DMS 273 treated with DMSO at 0.1 percent for 48 hours (cell line): ENCODE measurements around the gene RYR3.
"Not testable (repeated sequence)": the region's sequence is repeated elsewhere in the genome, so short reads cannot be mapped to it uniquely, and the experiment has no call there.

Experiments used
- DNase-seq: peaks from one replicate; lab custom pipeline; 2025; lab: John Stamatoyannopoulos, UW

The RYR3 gene

DNA sequence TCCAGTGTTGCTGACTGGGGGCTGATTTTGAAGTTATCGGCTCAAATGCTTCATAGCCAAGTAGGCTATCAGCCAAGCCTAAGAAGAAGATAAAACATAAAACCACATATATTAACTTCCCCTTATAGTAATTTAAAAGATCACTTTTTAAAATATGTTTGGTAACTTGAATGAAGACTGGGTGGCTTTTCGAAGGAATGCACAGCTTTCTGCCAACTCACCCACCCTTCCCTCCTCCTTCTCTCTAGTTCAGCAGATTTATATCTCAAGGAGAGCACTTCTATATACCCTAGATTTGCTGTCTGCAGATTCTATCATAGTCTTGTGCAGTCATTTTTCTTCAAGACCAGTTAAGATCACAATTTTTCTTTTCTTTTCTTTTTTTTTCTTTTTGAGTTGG, 468.1 kb downstream of the RYR3 start:
- no peak for DNase-seq

DNA sequence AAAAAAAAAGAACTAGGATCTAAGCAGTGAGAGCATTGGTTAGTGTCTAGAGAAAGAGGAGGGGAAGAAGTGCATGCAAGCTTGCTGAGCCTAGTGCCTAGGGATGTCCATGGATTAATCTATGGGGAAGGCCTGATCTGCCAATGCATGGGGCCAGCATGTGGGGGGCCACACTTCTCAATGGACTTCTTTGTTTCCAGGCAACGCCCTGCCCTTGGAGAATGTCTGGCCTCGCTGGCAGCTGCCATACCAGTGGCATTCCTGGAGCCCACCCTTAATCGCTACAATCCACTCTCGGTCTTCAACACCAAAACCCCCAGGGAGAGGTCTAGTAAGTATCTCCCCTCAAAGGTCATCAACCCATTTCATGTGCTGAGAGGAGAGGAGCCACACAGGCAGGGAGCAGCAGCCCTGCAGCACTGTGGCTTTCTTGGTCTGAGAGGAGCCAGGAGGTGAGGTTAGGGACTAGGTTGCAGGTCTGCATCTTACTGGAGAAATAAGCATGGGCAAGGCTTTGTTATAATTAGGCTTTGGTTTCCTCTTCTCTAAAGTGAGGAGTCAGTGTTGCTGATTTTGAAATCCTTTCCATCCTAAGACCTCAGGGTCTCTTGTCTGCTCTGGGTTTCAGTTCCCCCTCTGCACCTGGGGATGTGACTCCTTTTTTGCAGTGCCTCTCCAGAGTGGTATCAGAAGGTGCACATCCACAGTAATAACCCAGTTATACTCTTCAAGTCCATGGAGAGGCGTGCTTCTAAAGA, 469.4 kb downstream of the RYR3 start:
- DNase-seq: no peak

DNA sequence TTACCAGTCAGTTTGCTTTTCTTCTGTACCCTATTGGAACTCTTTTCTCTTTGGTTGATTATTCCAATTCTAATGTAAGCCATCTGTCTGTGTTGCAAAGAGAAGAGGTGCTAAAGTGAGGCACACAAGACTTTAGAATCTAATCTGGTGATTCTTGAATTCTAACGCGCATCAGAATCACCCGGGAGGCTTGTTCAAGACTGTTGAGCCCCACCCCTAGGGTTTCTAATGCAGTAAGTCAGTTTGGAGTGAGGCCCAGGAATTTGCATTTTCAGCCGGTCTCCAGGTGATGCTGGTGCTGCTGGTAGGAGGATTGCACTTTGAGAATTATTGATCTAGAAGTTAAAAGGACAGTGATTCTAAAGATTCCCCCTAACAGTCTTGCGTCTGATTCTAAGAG, 472.2 kb downstream of the RYR3 start:
- DNase-seq: no peak

DNA sequence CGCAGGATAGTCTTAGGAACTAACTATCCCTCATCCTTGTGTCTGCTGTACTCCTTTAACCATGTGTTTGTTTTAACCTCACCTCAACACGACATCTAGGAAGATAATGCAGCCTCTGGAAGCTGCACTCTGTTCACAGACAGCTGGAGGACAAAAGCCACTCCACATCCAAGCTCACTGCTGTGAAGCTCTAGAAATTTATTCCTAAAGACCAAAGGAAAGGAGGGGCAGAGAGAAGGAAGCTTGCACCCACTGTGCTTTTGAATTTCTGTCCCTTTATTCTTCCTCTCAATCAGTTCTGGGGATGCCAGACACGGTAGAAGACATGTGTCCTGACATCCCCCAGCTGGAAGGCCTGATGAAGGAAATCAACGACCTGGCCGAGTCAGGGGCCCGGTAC, 474.6 kb downstream of the RYR3 start:
- no peak for DNase-seq

DNA sequence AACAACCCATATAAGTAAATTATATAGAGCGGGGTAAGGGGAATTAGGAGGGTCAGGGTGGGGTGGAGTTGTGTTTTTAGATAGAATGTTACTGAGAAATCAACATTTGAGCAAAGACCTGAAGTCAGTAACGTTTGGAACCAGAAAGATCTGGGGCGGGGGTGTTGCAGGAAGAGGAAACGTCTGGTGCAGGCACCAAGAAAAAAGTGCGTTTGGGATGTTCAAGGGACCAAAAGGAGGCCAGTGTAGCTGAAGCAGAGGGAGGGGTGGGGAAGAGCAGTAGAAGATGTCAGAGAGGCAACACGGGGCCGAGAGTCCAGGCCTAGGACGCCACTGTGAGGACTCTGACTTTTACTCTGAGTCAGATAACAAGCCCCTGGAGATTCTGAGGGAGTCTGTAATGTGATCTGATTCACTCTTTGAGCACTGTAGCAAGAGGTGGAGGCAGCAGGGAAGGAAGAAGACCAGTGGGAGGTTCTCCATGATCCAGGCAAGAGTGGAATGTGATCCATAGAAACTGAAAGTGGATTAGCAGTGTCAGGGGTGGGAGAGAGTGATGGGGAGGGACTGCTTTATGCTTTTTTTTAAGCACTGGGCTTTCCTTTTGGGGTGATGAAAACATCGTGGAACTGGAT, 478.3 kb downstream of the RYR3 start:
- no peak for DNase-seq

DNA sequence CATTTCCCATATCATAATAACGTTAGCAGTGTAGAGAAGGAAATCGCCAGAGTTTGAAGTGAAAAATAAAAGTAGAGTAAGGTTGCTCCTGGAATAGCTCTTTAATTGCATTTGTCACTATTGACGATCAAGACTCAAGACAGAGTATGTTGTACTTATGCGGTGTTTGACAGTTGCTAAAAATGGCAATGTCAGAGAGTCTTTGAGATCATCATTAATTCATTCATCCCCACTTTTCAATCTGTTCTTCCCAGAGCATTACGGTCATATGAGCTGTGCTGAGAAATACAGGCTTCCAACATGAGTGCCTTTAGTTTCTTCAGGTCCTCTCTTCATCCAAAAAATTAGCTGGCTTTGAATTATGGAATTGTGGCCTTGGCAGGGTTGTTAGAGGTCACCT, 483.7 kb downstream of the RYR3 start:
- DNase-seq: no peak

DNA sequence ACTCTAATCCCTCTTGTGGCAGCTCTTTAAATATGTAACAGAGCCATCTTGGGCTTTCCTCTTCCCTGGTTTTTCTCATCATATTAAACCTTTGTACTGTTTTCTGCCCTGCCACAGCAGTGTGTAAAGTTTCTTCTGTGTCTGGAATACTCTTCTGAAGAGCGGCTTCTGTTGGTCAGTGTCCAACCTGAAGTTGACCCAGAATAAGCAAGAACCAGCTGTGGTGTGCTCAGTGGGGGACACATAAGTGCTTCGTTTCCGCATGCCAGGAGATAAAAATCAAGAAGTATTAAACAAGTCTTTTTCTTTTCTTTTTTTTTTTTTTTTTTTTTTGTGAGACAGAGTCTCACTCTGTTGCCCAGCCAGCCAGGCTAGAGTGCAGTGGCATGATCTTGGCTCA, 484.3 kb downstream of the RYR3 start:
- no peak for DNase-seq

DNA sequence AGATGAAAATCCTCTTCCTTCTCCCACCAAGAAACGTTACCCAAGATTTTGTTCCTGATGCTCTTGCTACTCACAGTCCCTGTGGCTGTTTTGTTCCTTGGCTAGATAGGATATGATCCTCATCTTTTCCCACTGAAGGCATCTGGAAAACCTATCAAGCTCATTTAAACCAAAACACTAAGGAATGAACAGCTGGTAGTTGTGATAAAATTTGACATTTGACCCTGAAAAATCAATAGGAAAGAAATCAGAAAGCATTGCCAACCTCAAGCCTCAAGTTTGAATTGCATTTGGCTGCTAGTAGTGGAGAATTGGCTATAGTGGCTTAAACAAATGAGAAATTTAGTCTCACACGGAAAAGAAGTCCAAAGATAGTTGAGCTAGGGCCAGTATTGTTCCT, 486.9 kb downstream of the RYR3 start:
- no peak for DNase-seq

DNA sequence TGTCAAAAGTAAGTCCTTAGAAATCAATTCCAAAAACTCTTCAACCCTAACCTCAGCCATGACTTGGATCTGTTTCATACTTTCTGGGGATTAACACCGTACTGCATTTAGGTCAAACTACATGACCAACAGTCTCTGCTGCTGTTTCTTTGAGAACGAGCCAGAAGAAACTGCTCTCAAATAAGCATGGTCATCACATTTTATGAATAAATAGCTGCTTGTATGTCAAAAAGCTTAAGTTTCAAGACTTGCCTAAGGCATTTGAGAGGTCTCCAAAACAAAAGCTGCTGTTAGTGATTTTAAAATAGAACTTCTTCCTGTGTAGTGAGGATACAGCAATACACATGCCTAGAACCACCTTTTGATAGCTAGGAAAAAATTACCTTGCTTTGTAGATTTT, 491.2 kb downstream of the RYR3 start:
- DNase-seq: no peak

DNA sequence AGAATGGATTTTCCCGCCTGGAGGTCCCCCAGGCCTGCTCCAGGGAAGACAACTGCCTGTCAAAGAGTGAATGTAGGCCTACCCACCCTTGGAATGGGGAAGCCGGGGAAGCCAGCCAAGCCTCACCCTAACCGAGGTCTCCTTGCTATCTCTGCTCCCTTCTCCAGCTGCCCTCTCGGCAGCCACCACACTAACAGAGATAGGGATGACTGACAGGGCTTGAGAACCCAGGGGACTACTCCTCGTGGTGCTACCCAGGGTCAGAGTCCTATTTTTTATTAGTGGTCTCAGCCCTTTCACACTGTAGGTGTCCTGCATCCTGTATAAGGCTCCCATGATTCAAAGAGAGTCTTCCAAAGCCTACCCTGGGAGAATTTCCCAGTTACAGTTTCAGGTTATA, 496.9 kb downstream of the RYR3 start:
- DNase-seq: no peak

DNA sequence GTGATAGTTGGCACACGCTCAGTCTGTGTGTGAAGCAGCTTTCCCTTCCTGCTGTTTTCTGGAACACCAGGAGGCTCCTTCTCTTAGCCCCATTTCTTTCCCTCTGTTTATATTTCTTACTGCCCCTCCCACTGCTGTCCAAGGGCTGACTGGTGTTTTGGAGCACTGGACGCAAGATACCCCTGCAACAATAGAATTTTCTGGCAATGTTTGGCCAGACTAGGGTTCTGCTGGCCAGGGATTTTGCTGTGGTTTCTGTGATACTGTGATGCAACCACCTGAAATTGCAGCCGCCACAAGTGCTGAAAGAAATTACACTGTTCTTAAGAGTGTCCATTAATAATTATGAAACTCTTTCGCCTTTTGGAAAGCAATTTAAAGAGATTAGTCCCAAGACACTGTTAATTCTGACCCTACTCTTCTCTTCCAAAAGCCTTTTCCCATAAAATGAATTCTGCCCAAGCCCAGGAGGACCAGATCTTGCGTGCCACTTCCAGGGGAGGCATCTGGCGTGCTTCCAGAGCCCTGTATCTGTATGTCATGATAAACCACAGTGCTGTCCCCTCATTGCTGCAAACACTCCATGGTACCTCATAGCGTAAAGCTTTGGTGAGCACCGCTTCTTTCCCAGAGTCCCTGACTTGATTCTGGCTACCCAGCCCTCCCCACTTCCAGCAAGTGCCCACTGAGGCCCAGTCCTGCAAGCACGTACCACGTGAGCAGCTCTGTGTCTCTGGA, 498.1 kb downstream of the RYR3 start:
- no peak for DNase-seq

DNA sequence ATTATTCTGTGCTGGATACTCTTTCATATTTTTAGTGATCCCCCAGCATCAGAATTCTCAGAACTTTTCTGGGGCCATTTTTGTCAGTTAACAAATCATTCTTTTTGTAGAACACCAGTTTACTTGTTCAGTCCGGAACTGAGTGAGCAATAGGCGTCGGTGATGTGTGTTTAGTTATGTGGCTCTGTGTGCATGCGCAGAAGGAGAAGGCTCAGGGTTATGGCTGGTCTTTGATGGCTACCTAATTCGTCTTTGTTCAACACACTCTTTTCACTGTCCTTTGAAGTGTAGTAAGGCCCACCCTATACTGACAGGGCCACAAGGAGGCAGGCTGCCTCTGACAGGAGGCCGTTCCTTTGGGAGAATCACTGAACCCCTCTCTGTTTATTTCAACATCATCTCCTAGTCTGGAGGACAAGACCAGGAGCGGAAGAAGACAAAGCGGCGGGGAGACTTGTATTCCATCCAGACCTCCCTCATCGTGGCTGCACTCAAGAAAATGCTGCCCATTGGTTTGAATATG, 499.4 kb downstream of the RYR3 start:
- DNase-seq: no peak

DNA sequence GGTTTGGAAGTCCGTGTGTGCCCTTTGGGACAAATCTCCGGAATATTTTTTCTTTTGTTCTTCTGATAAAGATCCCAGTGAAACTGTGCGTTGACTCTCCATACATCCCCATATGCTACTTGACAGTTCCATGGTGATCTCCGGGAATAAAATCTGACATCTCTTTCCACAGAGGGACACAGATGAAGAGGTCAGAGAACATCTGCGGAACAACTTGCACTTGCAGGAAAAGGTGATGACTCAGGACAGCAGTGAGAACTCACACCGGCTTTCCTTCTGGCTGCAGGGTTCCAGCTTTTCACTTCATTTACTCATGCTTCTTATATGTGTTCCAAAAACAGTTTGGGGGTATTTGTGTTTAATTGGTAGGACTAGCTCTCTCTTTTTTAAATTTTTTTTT, 500.0 kb downstream of the RYR3 start:
- no peak for DNase-seq

DNA sequence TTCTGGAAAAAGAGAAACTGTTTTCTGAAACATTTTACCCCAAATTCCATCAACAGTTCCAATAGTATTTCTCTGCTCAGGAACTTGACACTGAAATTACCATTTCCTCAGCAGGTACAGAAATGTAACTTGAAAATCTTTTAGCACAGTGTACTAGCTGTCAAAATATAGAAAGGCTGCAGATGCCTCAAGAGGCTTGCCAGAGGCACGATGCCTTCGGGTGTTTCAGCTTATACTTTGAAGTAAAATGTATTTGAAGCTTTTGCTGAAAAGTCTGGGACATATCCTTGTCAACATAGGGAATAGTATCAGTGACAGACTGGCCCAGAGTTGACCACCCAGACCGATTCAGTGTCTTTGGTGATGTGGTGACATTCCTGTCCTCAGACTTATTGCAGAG, 503.1 kb downstream of the RYR3 start:
- DNase-seq: no peak

DNA sequence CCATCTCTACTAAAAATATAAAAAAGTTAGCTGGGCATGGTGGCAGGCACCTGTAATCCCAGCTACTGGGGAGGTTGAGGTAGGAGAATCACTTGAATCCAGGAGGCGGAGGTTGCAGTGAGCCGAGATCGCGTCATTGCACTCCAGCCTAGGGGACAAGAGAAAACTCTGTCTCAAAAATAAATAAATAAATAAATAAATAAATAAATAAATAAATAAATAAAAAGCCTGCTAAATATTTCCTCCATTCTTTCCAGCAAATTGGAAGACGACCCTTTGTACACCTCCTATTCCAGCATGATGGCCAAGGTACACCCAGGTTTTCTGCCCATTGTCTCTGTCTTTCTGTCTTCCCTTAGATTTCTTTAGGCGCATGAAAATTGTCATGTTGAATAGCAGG, 508.7 kb downstream of the RYR3 start:
- not testable (repeated sequence) for DNase-seq

DNA sequence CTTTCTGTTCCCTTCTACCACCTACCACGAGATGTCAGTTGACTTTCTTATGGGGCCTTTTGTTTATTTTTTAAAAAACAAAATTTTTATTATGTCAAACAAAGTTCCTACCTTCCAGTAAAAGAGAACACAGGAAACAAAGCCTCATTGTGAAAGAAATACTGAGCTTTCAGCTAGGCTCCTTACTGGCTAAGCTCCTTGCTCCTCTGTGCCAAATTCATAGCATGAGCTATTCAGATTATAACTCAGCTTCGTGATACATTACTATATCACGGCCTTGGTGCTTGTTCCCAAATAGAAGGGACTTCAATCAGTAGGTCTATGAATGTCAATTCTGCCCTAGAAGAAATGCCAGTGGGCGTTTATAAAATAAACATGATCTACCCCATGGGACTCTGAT, 511.7 kb downstream of the RYR3 start:
- DNase-seq: no peak

DNA sequence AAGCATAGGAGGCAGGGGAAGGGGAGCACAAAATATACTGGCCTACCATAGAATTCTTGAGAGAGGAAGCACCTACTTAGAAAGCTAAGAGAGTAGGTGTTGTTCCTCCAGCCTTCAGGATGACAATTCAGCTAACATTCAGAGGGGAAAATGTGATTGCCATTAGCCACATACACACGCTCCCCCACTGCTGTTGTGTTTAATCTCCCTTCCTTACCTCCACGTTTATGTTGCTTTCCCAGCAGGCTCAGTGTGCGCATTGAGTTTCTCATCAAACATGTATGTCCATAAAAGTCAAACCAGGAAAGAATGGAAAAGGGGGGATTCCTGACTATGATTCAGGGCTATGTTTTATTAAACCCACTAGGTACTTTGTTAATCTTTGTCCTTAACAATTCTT, 512.4 kb downstream of the RYR3 start:
- no peak for DNase-seq

DNA sequence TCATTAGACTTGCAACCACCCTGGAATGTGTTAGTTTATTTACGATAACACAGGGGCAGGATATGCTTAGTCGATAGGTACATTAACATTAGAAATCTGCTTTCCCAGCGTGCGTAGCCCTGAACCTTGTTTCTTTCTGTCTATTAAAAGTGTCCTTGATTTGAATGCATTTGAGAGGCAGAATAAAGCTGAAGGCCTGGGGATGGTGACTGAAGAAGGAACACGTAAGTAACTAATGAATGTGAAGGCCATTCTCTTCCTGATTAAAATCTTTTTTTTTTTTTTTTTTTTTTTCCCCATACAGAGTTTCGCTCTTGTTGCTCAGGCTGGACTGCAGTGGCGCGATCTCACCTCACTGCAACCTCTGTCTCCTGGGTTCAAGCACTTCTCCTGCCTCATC, 514.7 kb downstream of the RYR3 start:
- DNase-seq: no peak

DNA sequence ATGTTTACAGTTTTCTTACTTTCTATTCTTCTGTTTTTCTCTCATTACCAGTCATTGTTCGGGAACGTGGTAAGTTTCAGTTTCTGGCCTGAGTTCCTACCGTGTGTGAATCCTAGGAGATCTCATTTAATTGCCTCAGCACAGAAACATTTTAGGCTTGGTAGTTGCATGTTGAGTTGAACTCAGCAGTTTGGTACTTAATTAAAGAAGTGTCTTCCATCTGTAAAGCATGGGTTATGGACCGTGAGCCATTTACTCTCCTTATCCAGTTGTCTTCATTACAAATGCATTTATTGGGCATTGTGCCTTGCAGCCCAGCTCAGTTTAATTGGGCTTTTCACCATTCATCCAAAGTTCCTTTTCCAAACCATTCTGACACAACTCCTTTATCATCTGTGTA, 515.4 kb downstream of the RYR3 start:
- no peak for DNase-seq

DNA sequence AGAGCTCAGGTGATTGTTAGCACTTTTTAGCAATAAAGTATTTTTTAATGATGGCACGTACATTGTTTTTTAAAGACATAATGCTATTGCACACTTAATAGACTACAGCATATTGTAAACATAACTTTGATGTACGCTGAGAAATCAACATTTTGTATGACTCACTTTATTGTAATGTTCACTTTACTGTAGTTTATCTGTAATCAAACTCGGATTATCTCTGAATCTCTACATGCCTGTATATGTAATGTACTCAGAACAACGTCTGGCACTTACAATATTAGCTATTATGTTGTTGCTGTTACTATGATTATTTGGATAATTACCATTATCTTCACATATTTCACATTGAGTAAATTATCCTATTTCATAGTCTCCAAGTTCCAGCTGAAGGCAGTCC, 519.6 kb downstream of the RYR3 start:
- DNase-seq: no peak

DNA sequence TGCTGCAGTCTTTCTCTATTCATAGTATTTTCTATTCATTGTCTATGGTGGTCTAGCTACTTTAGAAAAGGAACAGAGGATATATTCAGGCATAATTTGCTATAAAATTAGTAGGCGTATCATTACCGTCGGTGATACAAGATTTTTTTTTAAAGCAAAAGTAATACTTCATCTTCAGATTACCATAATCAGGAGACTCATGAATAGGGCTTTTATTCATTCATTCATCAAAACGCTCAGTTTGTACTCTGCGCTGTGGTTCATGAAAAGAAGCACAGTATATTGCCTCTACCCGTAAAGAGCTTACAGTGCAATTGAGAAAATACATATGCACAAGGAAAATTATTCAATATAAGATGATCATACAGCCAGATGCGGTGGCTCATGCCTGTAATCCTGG, 520.9 kb downstream of the RYR3 start:
- no peak for DNase-seq

DNA sequence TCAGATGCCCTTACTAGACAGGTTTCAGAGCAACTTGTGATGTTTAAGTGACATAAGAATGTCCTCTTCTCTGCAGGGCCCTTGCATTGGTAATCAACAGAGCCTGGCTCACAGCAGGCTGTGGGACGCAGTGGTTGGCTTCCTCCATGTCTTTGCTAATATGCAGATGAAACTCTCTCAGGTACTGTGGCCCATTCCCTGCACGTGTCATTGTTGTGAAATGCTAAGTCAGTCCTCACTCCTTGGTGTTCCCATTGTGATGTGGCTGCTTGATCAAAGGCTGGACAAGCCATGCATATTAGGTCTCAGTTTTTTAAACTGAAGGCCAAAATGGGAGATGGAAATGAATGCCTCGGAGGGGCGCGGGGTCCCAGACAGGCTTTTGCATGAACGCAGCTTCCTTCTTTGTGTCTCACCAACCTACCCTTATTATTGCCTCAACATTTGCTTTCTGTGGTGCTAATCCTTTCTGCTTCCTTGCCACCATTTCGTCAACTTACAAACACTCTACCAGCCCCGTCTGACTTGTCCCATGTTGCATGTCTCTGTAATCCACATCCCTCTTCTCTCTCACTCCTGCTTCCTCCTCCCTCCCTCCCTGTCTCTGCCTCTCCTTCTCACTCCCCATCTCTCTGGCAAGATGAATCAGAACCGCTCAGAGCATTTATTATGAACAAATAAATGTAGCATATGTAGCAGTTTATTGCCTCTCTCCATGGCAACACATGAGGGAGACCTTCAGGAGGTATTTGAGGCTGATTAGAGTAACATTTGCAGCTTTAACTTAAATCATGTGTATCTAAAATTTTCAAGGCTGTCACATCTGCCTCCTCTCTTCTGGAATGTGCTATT, 524.4 kb downstream of the RYR3 start:
- DNase-seq: no peak
